Choroid plexus epithelial cell (primary cell): ENCODE data around the gene OLFML2A.

Experiments
- DNase-seq: peaks from one replicate; pipeline ENCODE4 v3.0.0-alpha.2; 2010; ENCODE audit warnings: low read depth
- H3K4me3 ChIP-seq: 2 replicates; pipeline ENCODE4 v1.5.1; 2011; ENCODE audit warnings: low read depth, mild to moderate bottlenecking, control low read depth, low read length, moderate library complexity
- CTCF ChIP-seq: conservative IDR thresholded peaks from 2 replicates; pipeline ENCODE4 v1.5.1; 2011; ENCODE audit warnings: low read depth, mild to moderate bottlenecking, control low read depth, inconsistent platforms, low read length, moderate library complexity

OLFML2A gene

GRCh38 chr9:124760719-124761118 lies 16.2 kb upstream of the OLFML2A start:
- DNase-seq: no peak
- TF ChIP-seq CTCF: no peak
- no peak overlapping the region for H3K4me3 ChIP-seq

- TF ChIP-seq CTCF: no peak
- DNase-seq: no peak
- H3K4me3 ChIP-seq: no peak overlapping the region
These were observed 15.7 kb upstream of the OLFML2A start for GRCh38 chr9:124761196-124761595.

GRCh38 chr9:124761710-124762109 lies 15.2 kb upstream of the OLFML2A start:
- TF ChIP-seq CTCF: no peak
- DNase-seq: no peak

GRCh38 chr9:124762633-124763032 lies 14.3 kb upstream of the OLFML2A start:
- TF ChIP-seq CTCF: no peak
- DNase-seq: no peak
- H3K4me3 ChIP-seq: no peak overlapping the region

More at GRCh38 chr9:124761710-124762109, 15.2 kb upstream of the OLFML2A start:
- H3K4me3 ChIP-seq: no peak overlapping the region

- DNase-seq: peak; percentile 57
- TF ChIP-seq CTCF: peak; percentile 42
These were observed 12.0 kb upstream of the OLFML2A start for GRCh38 chr9:124764774-124765438.

GRCh38 chr9:124765439-124765835 lies 11.5 kb upstream of the OLFML2A start:
- no peak for TF ChIP-seq CTCF
- DNase-seq: no peak

More at GRCh38 chr9:124764774-124765438, 12.0 kb upstream of the OLFML2A start:
- no peak overlapping the region for H3K4me3 ChIP-seq

GRCh38 chr9:124766326-124766725 lies 10.6 kb upstream of the OLFML2A start:
- no peak for DNase-seq
- no peak overlapping the region for H3K4me3 ChIP-seq
- no peak for TF ChIP-seq CTCF

More at GRCh38 chr9:124765439-124765835, 11.5 kb upstream of the OLFML2A start:
- no peak overlapping the region for H3K4me3 ChIP-seq
